H9 (cell line): ENCODE results near the gene SPIN1. TPM values are rescaled to one million over a fixed set of nuclear protein-coding genes. Genes with fewer than 3 reads are reported as not detected.

ENCODE experiments used
- DNase-seq: peaks from one replicate; pipeline ENCODE4 v3.0.0-alpha.2; 2017
- H2AFZ ChIP-seq: one replicate; pipeline ENCODE4 v1.6.1; 2013; ENCODE audit warnings: mild to moderate bottlenecking, low read length, control low read depth, moderate library complexity
- H2AK5ac ChIP-seq: 2 replicates; pipeline ENCODE4 v1.6.1; 2013; ENCODE audit warnings: low read length, control low read depth, mixed read lengths; ENCODE audit not compliant: insufficient read length
- H2BK120ac ChIP-seq: one replicate; pipeline ENCODE4 v1.6.1; 2013; ENCODE audit warnings: low read depth, mild to moderate bottlenecking, low read length, control low read depth, inconsistent platforms; ENCODE audit not compliant: poor library complexity, severe bottlenecking
- H2BK12ac ChIP-seq: 2 replicates; pipeline ENCODE4 v1.6.1; 2013; ENCODE audit warnings: low read length, control low read depth, mixed read lengths, low read depth; ENCODE audit not compliant: insufficient read length
- H2BK15ac ChIP-seq: 2 replicates; pipeline ENCODE4 v1.6.1; 2013; ENCODE audit warnings: low read depth, low read length, control low read depth
- H2BK20ac ChIP-seq: one replicate; pipeline ENCODE4 v1.6.1; 2013; ENCODE audit warnings: low read depth, mild to moderate bottlenecking, low read length, control low read depth, inconsistent platforms; ENCODE audit not compliant: poor library complexity, severe bottlenecking
- H2BK5ac ChIP-seq: 2 replicates; pipeline ENCODE4 v1.6.1; 2013; ENCODE audit warnings: low read length, control low read depth, mixed read lengths; ENCODE audit not compliant: insufficient read length
- H3K14ac ChIP-seq: 2 replicates; pipeline ENCODE4 v1.6.1; 2013; ENCODE audit warnings: low read length, control low read depth; ENCODE audit not compliant: insufficient read depth
- H3K18ac ChIP-seq: 2 replicates; pipeline ENCODE4 v1.6.1; 2013; ENCODE audit warnings: low read depth, mild to moderate bottlenecking, mixed read lengths, low read length, control low read depth; ENCODE audit not compliant: insufficient read length
- H3K23ac ChIP-seq: 2 replicates; pipeline ENCODE4 v1.6.1; 2013; ENCODE audit warnings: low read length, control low read depth, mixed read lengths, low read depth; ENCODE audit not compliant: insufficient read length
- H3K23me2 ChIP-seq: 2 replicates; pipeline ENCODE4 v1.6.1; 2013; ENCODE audit warnings: low read depth, mild to moderate bottlenecking, mixed read lengths, low read length, control low read depth; ENCODE audit not compliant: insufficient read length, poor library complexity, severe bottlenecking
- H3K27ac ChIP-seq: 2 replicates; pipeline ENCODE4 v1.5.1; 2013; ENCODE audit warnings: low read length, control low read depth, mixed read lengths, low read depth; ENCODE audit not compliant: insufficient read length
- H3K27me3 ChIP-seq: 2 replicates; pipeline ENCODE4 v1.6.1; 2013; ENCODE audit warnings: low read length, control low read depth, inconsistent platforms; ENCODE audit not compliant: insufficient read depth
- H3K4ac ChIP-seq: 2 replicates; pipeline ENCODE4 v1.6.1; 2013; ENCODE audit warnings: low read depth, mild to moderate bottlenecking, control low read depth, inconsistent platforms, low read length, moderate library complexity
- H3K4me1 ChIP-seq: 2 replicates; pipeline ENCODE4 v1.6.1; 2013; ENCODE audit warnings: low read length, control low read depth, inconsistent platforms; ENCODE audit not compliant: insufficient read depth
- H3K4me2 ChIP-seq: 2 replicates; pipeline ENCODE4 v1.6.1; 2013; ENCODE audit warnings: low read length, control low read depth, mixed read lengths; ENCODE audit not compliant: insufficient read length, insufficient read depth
- H3K56ac ChIP-seq: 2 replicates; pipeline ENCODE4 v1.6.1; 2013; ENCODE audit warnings: low read depth, mild to moderate bottlenecking, mixed read lengths, low read length, control low read depth; ENCODE audit not compliant: insufficient read length
- H3K79me1 ChIP-seq: 2 replicates; pipeline ENCODE4 v1.6.1; 2013; ENCODE audit warnings: low read depth, mild to moderate bottlenecking, moderate library complexity, low read length, control low read depth, inconsistent platforms; ENCODE audit not compliant: insufficient read depth, poor library complexity, severe bottlenecking
- H3K79me2 ChIP-seq: 2 replicates; pipeline ENCODE4 v1.6.1; 2013; ENCODE audit warnings: low read length, control low read depth, inconsistent platforms; ENCODE audit not compliant: insufficient read depth
- H3K9ac ChIP-seq: 2 replicates; pipeline ENCODE4 v1.6.1; 2013; ENCODE audit warnings: low read length, control low read depth, mixed read lengths; ENCODE audit not compliant: insufficient read length; ENCODE audit errors: extremely low read depth
- H3K9me3 ChIP-seq: one replicate; pipeline ENCODE4 v1.6.1; 2013; ENCODE audit warnings: low read depth, low read length, inconsistent platforms; ENCODE audit not compliant: control insufficient read depth
- H3T11ph ChIP-seq: one replicate; pipeline ENCODE4 v1.6.1; 2013; ENCODE audit warnings: mild to moderate bottlenecking, low read length, control low read depth, inconsistent platforms
- H4K20me1 ChIP-seq: one replicate; pipeline ENCODE4 v1.6.1; 2013; ENCODE audit not compliant: control insufficient read depth, insufficient read length, insufficient read depth
- H4K5ac ChIP-seq: 2 replicates; pipeline ENCODE4 v1.6.1; 2013; ENCODE audit warnings: low read depth, mild to moderate bottlenecking, mixed read lengths, low read length, control low read depth; ENCODE audit not compliant: insufficient read length
- H4K8ac ChIP-seq: replicated peaks from 2 replicates; pipeline ENCODE4 v1.6.1; 2013; ENCODE audit warnings: low read length, control low read depth, mixed read lengths, low read depth; ENCODE audit not compliant: insufficient read length
- H4K91ac ChIP-seq: 2 replicates; pipeline ENCODE4 v1.6.1; 2013; ENCODE audit warnings: low read depth, mild to moderate bottlenecking, moderate library complexity, mixed read lengths, low read length, control low read depth; ENCODE audit not compliant: insufficient read length
- H3K27ac Mint-ChIP-seq, 3 experiments: 2 replicates in 2 of 3; 3 replicates in 1 of 3; pipeline ENCODE4 v1.8.0; 2020 to 2021; ENCODE audit warnings: mixed read lengths in 3 of 3, mild to moderate bottlenecking in 1 of 3, moderate library complexity in 1 of 3
- H3K27me3 Mint-ChIP-seq: 2 replicates; pipeline ENCODE4 v1.8.0; 2021; ENCODE audit warnings: low read depth, mild to moderate bottlenecking, moderate library complexity, mixed read lengths
- H3K36me3 Mint-ChIP-seq, 3 experiments: 2 replicates in 2 of 3; 3 replicates in 1 of 3; pipeline ENCODE4 v1.8.0; 2020 to 2021; ENCODE audit warnings: low read depth in 3 of 3, mixed read lengths in 3 of 3; ENCODE audit not compliant: insufficient read depth in 1 of 3
- H3K4me1 Mint-ChIP-seq, 2 experiments: 2 replicates each; pipeline ENCODE4 v1.8.0; 2020; ENCODE audit warnings: mixed read lengths in 2 of 2
- H3K4me3 Mint-ChIP-seq, 2 experiments: 2 replicates in 1 of 2; 3 replicates in 1 of 2; pipeline ENCODE4 v1.8.0; 2020 to 2021; ENCODE audit warnings: mild to moderate bottlenecking in 2 of 2, mixed read lengths in 2 of 2, moderate library complexity in 1 of 2
- H3K9me3 Mint-ChIP-seq, 2 experiments: 2 replicates in 1 of 2; 3 replicates in 1 of 2; pipeline ENCODE4 v1.8.0; 2020; ENCODE audit warnings: mild to moderate bottlenecking in 2 of 2, mixed read lengths in 2 of 2, moderate library complexity in 1 of 2
- WGBS: extraction: QIAGEN DNeasy Blood & Tissue Kit; methylation state at CpG from one replicate; pipeline ENCODE4 v1.1.7; 2013; ENCODE audit warnings: missing lambda C conversion rate, low lambda C conversion rate, mixed read lengths; ENCODE audit not compliant: insufficient read length; ENCODE audit errors: extremely low coverage; 5-methylcytosine and 5-hydroxymethylcytosine counted together
- total RNA-seq: library from RNA; stranded (reverse); gene quantifications from 2 replicates; pipeline ENCODE4 v1.2.1, GENCODE V29; 2021
- TF ChIP-seq, protein P1 (sequence below): fragments of 200-600 bp; sonication (generic); conservative IDR thresholded peaks from 3 replicates; pipeline ENCODE4 v1.8.0; 2021; ENCODE audit warnings: antibody characterized with exemption, mild to moderate bottlenecking

Gene SPIN1
- total RNA-seq, 1 experiment from 2014 or later, result 136 TPM

DNA sequence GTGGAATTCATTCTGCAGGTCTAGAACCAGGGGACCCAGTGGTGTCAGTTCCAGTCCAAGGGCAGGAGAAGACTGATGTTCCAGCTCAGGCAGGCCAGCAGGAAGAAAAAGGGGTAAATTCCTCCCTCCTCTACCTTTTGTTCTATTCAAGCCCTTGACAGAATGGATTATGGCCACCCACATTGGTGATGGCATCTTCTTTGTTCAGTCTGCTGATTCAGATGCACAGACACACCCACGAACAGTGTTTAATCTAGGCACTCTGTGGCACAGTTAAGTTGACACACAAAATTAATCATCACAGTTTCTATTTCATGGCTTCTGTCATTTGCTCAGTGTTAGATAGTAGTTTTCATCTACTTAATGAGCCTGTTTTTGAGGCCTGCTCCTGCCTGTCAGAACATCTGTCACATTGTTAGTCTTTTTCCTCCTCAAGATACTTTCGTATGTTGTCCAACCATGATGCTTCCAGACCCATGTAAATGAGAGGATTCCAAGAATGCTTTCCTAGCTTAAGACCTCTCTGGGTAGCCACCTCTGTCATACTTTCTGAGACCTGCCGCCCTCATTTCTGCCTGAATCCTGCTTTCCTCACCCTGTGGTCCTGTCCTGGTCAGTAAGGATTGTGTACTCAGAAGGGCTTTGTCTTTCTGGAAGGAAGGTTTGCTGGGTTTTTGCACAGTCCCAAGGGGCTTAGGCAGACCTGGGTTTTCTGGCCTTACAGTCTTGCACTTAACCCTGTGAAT is 72.5 kb downstream of the SPIN1 start:
- Histone ChIP-seq H3K79me1 (no peaks in the 10 kb centered on the region), H2AFZ (no peak overlapping the region), H2BK5ac (peak overlapping the region; percentile 39), H3K4ac (no peak overlapping the region), H2BK12ac (no peak overlapping the region), H2BK120ac (no peak overlapping the region), H3K23ac (no peak overlapping the region), H3K9me3 (no peaks in the 10 kb centered on the region), H3K79me2 (peaks cover 3% of the 10 kb centered on the region; the same call in 1 of the 2 replicates), H3K27me3 (no peaks in the 10 kb centered on the region), H4K20me1 (no peaks in the 10 kb centered on the region), H3K23me2 (no peaks in the 10 kb centered on the region), H3K9ac (no peak overlapping the region), H3K56ac (no peak overlapping the region), H2BK20ac (no peak overlapping the region), H3K18ac (no peak overlapping the region), H3K14ac (no peak overlapping the region), H3K27ac (no peak overlapping the region), H4K5ac (no peak overlapping the region), H4K91ac (no peak overlapping the region), H2BK15ac (no peak overlapping the region), H4K8ac (no peak overlapping the region), H3T11ph (no peak overlapping the region), H3K4me1 (0 out of 2 replicates have a peak, but pooled peaks cover 5% of the 10 kb centered on the region), H2AK5ac (no peak overlapping the region), H3K4me2 (no peak overlapping the region)
- no CpG with 5 or more reads among the region's 3 CpGs for WGBS
- Mint-ChIP-seq H3K9me3 (no peaks in the 10 kb centered on the region), H3K36me3 (peaks cover 7 to 24% (median 17%) of the 10 kb centered on the region in 3 experiments; a peak in 5 of 7 replicates), H3K27me3 (no peaks in the 10 kb centered on the region), H3K27ac (peak overlapping the region; percentile 4 to 65 (median 18); a peak in 2 of 7 replicates), H3K4me3 (no peak overlapping the region), H3K4me1 (peaks cover 22 to 26% of the 10 kb centered on the region in 2 experiments)
- no peak for DNase-seq
- TF ChIP-seq, protein P1, sequence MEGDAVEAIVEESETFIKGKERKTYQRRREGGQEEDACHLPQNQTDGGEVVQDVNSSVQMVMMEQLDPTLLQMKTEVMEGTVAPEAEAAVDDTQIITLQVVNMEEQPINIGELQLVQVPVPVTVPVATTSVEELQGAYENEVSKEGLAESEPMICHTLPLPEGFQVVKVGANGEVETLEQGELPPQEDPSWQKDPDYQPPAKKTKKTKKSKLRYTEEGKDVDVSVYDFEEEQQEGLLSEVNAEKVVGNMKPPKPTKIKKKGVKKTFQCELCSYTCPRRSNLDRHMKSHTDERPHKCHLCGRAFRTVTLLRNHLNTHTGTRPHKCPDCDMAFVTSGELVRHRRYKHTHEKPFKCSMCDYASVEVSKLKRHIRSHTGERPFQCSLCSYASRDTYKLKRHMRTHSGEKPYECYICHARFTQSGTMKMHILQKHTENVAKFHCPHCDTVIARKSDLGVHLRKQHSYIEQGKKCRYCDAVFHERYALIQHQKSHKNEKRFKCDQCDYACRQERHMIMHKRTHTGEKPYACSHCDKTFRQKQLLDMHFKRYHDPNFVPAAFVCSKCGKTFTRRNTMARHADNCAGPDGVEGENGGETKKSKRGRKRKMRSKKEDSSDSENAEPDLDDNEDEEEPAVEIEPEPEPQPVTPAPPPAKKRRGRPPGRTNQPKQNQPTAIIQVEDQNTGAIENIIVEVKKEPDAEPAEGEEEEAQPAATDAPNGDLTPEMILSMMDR, result no peak
